Choroid plexus epithelial cell (primary cell): ENCODE measurements around the gene ACADS.

Experiments used
- DNase-seq: peaks from one replicate; pipeline ENCODE4 v3.0.0-alpha.2; 2010; ENCODE audit warnings: low read depth
- H3K4me3 ChIP-seq: 2 replicates; pipeline ENCODE4 v1.5.1; 2011; ENCODE audit warnings: low read depth, mild to moderate bottlenecking, control low read depth, low read length, moderate library complexity
- TF ChIP-seq, protein P1 (sequence below): conservative IDR thresholded peaks from 2 replicates; pipeline ENCODE4 v1.5.1; 2011; ENCODE audit warnings: low read depth, mild to moderate bottlenecking, control low read depth, inconsistent platforms, low read length, moderate library complexity

Gene ACADS

DNA sequence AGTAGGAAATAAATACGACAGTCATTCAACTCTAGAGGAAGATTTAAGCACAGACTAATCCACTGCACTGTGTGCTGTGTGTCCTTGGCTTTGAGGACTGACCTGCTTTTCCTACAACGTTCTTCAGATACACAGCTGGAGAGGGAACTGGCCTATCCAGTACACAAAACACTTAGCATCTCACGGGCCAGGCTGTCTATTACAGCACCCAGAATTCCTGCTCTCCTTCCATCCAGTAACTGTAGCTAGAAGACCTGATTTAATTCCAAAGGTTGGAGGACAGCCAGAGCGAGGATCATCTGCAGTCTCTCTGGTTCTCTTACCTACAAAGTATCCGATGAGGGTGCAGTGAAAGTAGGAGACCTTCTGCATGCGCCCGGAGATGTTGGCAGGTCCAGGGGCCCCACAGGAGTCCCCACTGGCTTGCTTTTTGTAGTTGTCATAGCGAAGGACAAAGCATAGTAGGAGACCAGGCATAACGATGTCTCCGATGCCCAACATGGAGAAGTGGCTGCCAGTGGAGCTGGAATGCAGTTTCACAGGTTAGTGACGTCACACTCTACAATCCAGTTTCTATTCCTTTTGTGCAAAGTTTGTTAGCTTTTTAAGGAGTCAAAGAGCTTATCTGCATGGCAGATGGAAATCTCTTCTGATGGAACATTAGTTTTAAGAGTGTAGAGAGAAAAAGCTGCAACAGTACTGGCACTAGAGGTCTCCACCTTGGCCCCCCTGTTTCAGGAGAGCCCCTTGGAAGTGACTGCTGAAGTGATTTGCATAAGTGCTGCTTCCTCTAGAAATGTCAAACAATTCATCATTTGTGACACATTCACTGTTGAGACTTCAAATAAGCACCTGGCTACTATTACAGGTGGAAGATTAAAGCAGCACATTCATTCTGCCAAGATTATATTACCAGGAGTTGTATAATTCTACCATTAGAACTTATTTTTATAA lies 41.7 kb downstream of the ACADS start:
- no peak overlapping the region for H3K4me3 ChIP-seq
- DNase-seq = no peak
- TF ChIP-seq, protein P1, sequence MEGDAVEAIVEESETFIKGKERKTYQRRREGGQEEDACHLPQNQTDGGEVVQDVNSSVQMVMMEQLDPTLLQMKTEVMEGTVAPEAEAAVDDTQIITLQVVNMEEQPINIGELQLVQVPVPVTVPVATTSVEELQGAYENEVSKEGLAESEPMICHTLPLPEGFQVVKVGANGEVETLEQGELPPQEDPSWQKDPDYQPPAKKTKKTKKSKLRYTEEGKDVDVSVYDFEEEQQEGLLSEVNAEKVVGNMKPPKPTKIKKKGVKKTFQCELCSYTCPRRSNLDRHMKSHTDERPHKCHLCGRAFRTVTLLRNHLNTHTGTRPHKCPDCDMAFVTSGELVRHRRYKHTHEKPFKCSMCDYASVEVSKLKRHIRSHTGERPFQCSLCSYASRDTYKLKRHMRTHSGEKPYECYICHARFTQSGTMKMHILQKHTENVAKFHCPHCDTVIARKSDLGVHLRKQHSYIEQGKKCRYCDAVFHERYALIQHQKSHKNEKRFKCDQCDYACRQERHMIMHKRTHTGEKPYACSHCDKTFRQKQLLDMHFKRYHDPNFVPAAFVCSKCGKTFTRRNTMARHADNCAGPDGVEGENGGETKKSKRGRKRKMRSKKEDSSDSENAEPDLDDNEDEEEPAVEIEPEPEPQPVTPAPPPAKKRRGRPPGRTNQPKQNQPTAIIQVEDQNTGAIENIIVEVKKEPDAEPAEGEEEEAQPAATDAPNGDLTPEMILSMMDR = no peak

DNA sequence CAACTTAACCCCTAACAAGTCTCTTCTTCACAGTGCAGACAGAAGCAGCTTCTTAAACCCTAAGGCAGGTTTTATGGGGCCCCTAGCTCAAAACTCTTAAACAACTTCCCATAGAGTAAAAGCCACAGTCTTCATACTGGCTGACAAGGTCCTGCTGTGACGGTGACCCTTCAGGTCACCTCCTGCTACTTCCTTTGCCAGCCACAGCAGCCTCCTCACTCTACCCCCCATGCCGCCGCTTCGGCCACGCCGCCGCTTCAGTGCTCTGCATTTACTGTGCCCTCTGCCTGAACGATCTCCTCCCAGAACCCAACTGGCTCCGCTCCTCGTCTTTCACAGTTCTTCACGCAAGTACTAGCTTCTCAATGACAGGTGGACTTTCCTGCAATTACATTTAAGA lies 45.5 kb downstream of the ACADS start:
- H3K4me3 ChIP-seq = no peak overlapping the region
- peak; percentile 47 for DNase-seq
- TF ChIP-seq, protein P1 = no peak

DNA sequence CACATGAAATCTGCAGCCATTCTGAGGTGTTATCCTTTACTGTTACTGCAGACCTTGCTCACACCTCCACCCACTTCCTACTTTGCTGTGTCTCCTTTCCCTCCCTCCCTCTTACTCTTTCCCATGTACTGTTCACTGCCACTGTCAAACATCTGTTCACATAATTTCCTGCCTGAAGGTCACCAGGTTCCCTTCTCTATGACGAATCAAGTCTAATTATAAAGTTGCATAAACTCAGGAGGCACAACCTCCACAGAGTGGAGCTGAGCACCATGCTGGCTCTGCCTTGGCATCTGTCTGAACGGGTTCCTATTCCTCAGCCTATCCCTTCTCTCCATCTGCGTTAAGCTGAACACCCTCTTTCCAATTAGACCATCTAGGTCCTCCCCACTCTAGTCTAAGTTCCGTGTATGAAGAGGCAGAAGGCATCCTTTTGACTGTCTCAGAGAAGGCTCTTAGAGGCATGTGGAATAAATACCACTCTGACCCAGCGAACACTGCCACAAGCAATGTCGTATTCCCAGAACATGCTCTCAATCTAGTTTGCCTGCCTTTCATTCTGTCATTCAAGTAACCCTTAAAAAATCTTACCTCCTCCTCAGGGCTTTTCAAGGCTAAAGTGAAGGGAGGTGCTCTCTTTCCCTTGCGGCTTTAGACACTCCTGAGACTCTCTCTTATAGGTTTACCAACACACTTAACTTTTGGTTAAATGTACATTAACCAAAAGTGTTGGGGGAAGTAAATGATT lies 48.7 kb downstream of the ACADS start:
- no peak for DNase-seq
- no peak overlapping the region for H3K4me3 ChIP-seq
- TF ChIP-seq, protein P1 = no peak

DNA sequence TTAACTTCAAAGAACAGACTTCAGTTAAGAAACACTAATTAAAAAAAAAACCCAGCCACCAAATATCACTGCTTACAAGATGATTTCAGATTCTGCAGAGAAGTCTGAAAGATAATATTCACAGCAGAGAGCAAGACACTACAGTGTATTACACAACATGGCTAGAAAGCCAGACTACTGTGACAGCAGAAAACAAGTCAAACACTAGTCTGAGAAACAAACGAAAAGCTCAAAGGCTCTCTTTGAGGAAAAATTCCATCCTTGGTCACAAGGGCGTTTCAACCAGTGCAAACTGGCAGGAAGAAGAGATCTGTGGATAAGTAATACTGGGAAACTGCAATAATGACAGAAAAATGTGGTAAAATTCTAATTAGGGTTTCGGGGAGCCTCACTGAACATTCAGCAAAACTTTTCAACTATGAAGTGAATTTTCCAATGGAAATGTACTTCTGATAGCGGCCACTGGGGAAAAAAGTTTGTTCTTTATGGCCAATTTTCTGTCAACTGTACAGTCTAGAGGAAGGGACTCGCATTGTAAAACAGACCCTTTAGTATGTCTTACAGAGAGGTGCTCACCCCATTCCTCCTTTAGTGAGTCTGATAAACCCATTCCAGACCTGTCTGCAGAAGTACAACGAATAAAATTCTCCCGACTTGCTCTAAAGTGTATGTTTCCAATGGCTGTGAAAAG lies 50.4 kb downstream of the ACADS start:
- DNase-seq = peak; percentile 35
- no peak overlapping the region for H3K4me3 ChIP-seq
- TF ChIP-seq, protein P1 = peak; percentile 23

DNA sequence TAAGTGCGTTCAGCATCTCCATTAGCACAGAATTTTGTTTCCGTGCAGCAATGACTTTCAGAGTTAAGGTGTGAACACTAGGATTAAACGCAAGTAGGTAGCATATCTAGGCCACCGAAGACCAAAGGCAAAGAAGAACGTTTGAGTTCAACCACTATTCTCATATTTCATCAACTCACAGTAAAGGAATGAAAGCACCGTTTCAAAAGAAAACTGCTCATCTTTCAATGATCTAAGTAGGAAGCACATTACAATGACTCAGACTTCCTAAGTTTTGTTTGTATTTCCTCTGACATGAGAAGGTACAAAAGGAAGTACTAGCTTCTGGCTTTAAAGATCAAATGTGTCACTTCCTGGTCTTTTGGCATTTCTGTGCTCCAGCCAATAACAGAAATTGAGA lies 57.6 kb downstream of the ACADS start:
- H3K4me3 ChIP-seq = no peak overlapping the region
- peak; percentile 77 for DNase-seq
- TF ChIP-seq, protein P1 = no peak

DNA sequence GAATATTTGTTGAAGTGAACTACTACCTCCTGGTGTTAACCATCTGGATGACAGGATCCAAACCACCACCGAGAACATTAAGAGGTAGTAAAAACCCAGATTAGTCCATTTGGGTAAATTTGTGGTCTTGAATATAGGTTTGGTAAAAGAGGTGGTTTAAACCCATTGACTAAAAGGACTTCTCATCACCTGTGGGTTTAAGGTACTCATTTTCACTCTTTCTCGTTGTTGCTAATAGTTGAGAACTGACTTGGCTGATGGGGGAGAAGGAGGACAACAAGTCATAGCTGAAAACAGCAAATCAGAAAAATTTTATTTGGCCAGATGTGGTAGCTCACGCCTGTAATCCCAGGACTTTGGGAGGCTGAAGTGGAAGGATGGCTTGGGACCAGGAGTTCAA lies 59.2 kb downstream of the ACADS start:
- no peak overlapping the region for H3K4me3 ChIP-seq
- no peak for DNase-seq
- TF ChIP-seq, protein P1 = no peak
